ENCODE results near the gene ARG2. TPM values are rescaled to one million over a fixed set of nuclear protein-coding genes. Genes with fewer than 3 reads are reported as not detected.

Gene ARG2
- total RNA-seq, 1 donor from 2014 or later, result 25.9 TPM

GRCh38 chr14:67636361-67636919 is 16.7 kb downstream of the ARG2 start:
- no peak overlapping the region for H3K4me3 ChIP-seq (ENCODE audit: low read depth, low read length)
- peak; percentile 70 for DNase-seq (ENCODE audit: low read depth)
- no peak for TF ChIP-seq CTCF (conservative IDR thresholded peaks at IDR 0.05; ENCODE audit: low read depth, low read length)

GRCh38 chr14:67638642-67639041 is 18.9 kb downstream of the ARG2 start:
- H3K4me3 ChIP-seq (ENCODE audit: low read depth, low read length), result no peak overlapping the region
- DNase-seq (ENCODE audit: low read depth), result no peak
- no peak for TF ChIP-seq CTCF (conservative IDR thresholded peaks at IDR 0.05; ENCODE audit: low read depth, low read length)

GRCh38 chr14:67641480-67641879 is 21.8 kb downstream of the ARG2 start:
- no peak for DNase-seq (ENCODE audit: low read depth)
- no peak for TF ChIP-seq CTCF (conservative IDR thresholded peaks at IDR 0.05; ENCODE audit: low read depth, low read length)
- no peak overlapping the region for H3K4me3 ChIP-seq (ENCODE audit: low read depth, low read length)

GRCh38 chr14:67641902-67642749 is 22.4 kb downstream of the ARG2 start:
- no peak for TF ChIP-seq CTCF (conservative IDR thresholded peaks at IDR 0.05; ENCODE audit: low read depth, low read length)
- DNase-seq (ENCODE audit: low read depth), result no peak
- H3K4me3 ChIP-seq (ENCODE audit: low read depth, low read length), result no peak overlapping the region

GRCh38 chr14:67643713-67644112 is 24.0 kb downstream of the ARG2 start:
- H3K4me3 ChIP-seq (ENCODE audit: low read depth, low read length), result no peak overlapping the region
- no peak for TF ChIP-seq CTCF (conservative IDR thresholded peaks at IDR 0.05; ENCODE audit: low read depth, low read length)
- DNase-seq (ENCODE audit: low read depth), result no peak

- no peak for DNase-seq (ENCODE audit: low read depth)
- no peak overlapping the region for H3K4me3 ChIP-seq (ENCODE audit: low read depth, low read length)
- no peak for TF ChIP-seq CTCF (conservative IDR thresholded peaks at IDR 0.05; ENCODE audit: low read depth, low read length)
These were observed 24.7 kb downstream of the ARG2 start for GRCh38 chr14:67644428-67644827.
